DMS153 (cell line): ENCODE results near the gene HIC1.

Experiments
- DNase-seq: peaks from one replicate; lab custom pipeline; 2025; lab: John Stamatoyannopoulos, UW

Gene HIC1

DNA sequence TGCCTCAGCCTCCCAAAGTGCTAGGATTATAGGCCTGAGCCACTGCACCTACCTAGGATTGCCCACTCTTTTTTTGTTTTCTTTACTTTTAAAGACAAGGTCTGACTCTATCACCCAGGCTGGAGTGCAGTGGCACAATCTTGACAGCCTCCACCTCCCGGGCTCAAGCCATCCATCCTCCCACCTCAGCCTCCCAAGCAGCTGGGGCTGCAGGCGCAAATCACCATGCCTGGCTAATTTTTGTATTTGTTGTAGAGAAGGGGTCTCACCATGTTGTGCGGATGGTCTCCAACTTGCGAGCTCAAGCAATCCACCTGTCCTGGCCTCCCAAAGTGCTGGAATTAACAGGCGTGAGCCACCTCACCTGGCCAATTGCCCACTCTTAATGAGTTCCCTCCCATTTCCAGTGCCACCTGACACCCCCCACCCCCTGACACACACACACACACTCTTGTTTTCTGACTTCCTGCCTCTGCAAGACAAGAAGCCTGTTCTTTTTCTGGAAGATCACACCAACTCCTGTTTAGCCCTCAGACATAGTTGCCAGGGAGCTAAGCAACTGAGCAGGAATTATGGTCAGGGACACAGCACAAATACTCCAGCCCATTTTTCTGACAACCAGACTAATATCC lies 10.5 kb upstream of the HIC1 start:
- DNase-seq = no peak

DNA sequence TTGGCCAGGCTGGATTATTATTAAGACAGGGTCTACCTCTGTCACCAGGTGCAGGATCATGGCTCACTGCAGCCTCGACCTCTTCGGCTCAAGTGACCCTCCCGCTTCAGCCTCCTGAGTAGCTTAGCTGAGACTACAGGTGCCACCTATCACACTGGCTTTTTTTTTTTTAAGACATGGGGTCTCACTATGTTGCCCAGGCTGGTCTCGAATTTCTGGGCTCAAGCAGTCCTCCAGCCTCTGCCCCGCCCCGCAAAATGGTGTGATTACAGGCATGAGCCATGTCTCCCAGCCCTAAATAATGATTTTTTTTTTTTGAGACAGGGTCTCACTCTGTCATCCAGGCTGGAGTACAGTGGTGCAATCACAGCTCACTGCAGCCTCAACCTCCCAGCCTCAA lies 7.3 kb upstream of the HIC1 start:
- no peak for DNase-seq

DNA sequence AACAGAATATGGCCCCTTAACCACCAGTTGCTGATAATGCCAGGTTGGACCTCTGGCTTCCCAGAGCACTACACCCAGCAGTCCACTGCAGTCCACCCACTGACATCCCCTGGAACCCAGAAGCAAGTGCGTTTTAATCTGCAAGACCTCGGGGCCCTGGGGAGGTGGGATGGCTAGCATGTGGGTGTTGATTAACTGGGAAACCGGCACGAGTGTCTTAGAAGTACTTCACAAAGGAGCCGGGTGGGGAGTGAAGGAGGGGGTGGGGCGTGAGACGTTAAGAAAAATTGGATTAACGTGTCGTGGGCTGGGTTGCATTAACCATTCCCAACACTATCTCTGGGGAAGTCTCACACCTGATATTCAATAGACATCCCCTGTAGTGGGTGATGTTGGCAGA lies 6.1 kb upstream of the HIC1 start:
- no peak for DNase-seq

DNA sequence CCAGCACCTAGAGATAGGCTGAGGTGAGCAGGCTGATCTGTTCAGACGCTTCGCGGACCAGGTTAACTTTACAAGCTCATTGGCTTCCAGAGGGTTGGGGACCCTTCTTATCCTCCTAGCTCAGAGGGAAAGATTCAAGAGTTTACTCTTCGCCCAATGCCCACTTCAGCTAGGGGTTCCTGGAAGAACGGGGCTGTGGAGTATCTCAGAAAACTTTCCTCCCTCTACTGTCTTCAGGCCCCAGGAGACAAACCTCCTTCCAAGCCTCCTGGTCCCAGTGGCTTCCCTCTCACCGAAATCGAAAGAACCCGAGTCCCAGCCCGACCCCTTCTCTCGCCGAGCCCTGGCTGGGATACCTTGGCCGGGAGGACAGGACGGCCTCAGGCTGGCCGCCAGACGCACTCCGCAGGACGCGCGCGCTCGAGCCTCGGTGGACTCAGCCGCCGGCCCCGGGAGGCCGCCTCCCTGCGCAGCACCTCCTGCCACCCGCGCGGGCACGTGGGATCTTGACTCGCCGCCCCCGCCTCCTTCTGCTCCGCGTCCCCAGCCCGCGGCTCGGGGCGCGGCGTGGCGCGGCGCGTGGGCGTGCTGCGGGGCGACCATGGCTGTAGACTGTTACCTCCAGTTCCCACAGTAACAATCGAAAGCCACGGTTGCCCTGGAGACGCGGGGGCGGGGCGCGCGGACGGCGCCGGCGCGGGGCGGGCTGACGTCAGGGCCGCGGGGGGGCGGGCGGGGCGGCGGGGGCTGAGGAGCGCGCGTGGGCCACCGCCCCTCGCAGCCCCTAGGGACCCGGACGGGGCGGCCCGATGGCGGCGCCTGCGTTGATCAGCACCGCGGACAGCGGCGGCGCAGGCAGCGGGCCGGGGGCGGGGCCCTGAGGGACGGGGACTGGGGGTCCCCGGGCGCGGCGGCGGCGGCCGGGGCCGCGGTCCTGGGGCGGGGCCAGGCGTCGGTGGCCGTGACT lies 5.3 kb upstream of the HIC1 start:
- DNase-seq = no peak

DNA sequence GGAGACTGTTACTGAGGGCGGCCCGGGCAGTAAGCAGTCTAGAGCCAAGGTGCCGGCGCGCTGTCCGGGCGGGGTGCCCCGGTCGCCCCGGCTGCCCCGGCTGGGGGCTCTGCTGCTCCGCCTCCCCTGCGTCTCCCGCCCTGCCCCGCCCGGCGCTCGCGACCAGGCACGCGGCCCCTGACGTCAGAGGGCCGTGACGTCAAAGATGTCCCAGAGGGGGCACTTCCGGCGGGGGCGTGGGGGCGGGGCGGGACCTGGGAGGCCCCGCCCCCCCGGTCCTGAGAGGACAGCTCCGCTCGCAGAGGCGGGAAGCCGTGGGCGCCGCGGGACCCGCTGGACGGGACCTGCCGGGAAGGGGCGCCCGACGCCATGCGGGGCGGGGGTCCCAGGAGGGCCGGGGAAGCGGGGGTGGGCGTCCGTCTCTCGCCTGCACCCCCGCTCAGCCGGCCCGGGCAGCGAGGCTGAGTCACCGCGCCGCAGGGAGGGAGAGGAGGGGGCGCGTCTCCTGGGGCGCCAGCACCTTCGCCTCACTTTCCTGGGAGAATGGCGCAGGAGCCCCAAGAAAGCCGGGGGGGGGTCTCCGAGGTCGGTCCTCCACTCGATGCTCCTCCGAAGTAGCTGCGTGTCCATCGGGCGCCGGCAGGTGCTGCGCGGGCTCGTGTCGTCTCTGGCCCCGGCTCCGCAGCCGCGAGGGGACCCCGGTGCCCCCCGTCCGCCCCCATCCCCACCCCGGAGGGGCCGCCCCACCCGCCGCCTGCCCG lies 4.4 kb upstream of the HIC1 start:
- DNase-seq = peak; percentile 21

DNA sequence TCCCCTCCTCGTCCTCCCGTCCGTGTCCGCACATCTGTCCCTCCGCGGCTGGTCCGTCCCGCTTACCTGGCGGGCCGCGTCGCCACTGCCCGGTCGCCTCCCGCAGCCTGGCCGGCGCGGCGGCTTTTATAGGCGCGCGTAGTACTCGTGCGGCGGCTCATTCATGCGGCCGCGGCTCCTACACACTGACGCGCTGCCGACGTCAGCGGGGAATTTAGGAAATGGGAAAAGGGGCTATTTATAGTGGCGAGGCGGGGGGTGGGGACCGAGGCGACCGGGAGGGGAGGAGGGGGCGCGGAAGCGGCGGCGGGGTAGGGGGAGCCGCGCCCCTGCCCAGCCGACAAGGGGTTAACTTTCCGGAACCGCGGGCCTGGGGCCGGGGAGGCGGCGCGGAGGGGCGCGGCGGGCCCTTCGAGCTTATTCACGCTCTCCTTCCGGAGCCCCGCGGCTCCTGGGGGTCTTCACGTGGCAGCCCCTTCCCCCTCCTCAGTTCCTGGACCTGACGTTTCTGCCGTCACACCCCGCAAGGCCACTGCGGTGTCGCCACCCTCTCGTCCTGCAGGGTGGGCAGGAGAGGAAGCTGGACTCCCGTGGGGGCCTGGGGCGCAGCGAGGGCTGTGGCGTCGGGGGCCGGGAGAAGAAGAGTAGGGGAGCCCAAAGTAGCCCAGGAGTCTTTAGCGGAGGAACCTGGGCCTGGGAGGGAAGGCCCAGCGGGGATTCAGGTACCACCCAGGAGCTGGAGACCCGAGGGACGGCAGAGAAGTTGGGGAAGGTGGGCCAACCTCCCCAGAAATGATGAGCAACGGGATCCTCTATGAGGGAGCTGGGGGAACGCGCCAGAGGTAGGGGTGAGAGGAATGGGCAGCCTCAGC lies 3.6 kb upstream of the HIC1 start:
- no peak for DNase-seq

DNA sequence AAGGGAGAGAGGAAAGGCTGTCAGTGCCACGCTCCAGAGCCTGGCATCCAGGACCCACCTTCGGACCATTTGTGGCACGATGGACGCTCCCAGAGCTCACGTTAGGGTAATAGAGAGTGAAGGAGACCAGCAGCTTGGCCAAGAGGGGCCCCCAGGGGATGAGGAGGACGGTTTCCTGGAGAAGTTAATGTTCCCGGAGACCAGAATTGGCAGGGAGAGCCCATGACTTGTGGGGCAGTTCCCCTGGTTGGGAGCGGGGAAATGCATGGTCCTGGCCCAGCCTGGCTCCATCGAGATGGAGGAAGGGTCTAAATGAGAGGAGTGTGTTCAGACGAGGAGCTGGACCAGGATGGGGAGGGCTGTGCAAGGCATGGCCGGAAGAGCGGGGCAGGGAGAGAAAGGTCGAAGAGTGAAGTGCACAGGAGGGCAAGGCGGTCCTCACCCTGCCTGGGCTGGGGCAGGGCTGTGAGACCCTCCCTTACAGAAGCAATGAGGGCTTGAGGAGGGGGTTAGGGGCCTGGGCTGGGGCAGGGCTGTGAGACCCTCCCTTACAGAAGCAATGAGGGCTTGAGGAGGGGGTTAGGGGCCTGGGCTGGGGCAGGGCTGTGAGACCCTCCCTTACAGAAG lies 2.9 kb upstream of the HIC1 start:
- no peak for DNase-seq

DNA sequence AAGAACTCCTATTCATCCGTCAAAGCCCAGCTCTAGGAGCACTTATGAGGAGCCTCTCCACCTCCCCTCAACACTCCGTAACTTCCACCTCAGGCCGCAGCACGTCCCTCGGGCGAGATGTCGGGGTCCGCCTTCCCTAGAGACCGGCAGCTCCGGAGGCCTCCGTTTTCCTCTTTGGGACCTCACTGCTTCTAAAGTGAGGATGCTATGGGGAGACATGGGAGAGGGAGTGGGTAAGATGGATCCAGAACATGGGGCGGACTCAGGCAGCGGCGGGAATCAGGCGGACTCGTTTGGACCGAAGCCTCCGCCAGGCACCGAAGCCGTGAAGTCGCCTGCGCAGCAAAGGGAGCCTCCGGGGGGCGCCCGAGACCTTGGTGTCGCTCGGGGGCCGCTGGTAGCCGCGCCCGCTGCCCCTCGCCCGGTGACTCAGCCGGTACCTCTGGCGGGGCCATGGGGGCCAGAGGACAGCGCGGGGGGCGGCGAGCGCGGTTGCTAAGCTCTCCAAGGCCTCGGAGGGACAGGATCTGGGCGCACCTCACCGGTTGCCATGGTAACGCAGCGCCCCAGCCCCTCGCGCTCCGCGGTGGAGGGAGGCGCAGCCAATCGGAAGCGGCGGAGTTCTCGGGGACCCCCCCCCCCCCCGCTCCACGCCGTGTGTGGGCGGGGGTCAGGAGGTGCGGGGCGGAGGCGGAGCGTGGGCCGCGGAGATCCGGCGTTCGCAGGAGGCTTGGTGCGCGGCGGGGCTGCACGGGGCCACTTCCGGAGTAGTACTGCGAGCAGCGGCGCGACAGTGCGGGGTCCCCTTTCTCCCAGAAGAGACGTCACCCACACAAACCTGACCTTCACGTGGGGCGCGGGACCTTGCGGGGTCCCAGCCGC lies 1.3 kb upstream of the HIC1 start:
- DNase-seq = no peak

DNA sequence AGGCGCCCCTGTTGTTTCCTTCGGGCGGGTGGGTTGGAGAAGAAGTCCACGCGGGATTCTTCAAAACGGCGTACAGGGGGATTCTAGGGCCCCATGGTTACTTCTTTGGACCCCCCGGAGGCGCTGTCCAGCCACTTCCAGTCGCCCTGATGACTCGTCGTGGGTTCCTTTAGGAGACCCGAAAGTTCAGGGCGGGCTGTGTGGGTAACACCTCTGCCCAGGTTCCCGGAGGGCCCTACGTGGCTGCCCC lies 716 bp upstream of the HIC1 start:
- DNase-seq = no peak

DNA sequence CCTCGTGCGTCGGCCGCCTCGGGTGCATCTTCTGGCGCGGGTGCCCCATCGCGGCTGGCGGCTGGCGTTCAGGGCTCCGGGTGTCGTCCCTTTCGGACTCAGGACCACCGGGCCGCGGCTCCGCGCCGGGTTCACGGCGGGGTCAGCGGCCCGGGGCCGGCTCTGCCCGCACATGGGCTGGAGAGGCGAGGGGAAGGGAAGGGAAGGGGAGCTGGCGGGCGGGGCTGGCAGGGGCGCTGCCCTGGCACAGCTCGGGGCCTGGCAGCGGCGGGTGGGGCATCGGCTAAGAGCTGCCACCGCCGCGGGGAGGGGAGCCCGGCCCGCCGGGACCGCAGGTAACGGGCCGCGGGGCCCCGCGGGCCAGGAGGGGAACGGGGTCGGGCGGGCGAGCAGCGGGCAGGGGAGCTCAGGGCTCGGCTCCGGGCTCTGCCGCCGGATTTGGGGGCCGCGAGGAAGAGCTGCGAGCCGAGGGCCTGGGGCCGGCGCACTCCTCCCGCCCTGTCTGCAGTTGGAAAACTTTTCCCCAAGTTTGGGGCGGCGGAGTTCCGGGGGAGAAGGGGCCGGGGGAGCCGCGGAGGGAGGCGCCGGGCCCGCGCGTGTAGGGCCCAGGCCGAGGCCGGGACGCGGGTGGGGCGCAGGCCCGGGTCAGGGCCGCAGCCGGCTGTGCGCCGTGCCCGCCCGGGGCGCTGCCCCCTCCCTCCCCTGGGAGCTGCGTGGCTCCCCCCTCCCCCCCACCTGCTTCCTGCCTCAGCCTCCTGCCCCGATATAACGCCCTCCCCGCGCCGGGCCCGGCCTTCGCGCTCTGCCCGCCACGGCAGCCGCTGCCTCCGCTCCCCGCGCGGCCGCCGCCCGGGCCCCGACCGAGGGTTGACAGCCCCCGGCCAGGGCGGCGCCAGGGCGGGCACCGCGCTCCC lies 646 bp downstream of the HIC1 start:
- DNase-seq = no peak

DNA sequence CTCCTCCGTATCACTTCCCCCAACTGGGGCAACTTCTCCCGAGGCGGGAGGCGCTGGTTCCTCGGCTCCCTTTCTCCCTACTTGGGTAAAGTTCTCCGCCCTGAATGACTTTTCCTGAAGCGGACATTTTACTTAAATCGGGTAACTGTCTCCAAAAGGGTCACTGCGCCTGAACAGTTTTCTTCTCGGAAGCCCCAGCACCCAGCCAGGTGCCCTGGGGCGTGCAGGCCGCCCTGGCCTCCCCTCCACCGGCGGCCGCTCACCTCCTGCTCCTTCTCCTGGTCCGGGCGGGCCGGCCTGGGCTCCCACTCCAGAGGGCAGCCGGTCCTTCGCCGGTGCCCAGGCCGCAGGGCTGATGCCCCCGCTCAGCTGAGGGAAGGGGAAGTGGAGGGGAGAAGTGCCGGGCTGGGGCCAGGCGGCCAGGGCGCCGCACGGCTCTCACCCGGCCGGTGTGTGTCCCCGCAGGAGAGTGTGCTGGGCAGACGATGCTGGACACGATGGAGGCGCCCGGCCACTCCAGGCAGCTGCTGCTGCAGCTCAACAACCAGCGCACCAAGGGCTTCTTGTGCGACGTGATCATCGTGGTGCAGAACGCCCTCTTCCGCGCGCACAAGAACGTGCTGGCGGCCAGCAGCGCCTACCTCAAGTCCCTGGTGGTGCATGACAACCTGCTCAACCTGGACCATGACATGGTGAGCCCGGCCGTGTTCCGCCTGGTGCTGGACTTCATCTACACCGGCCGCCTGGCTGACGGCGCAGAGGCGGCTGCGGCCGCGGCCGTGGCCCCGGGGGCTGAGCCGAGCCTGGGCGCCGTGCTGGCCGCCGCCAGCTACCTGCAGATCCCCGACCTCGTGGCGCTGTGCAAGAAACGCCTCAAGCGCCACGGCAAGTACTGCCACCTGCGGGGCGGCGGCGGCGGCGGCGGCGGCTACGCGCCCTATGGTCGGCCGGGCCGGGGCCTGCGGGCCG lies 1.6 kb downstream of the HIC1 start:
- DNase-seq = no peak

DNA sequence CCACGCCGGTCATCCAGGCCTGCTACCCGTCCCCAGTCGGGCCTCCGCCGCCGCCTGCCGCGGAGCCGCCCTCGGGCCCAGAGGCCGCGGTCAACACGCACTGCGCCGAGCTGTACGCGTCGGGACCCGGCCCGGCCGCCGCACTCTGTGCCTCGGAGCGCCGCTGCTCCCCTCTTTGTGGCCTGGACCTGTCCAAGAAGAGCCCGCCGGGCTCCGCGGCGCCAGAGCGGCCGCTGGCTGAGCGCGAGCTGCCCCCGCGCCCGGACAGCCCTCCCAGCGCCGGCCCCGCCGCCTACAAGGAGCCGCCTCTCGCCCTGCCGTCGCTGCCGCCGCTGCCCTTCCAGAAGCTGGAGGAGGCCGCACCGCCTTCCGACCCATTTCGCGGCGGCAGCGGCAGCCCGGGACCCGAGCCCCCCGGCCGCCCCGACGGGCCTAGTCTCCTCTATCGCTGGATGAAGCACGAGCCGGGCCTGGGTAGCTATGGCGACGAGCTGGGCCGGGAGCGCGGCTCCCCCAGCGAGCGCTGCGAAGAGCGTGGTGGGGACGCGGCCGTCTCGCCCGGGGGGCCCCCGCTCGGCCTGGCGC lies 2.4 kb downstream of the HIC1 start:
- DNase-seq = no peak

DNA sequence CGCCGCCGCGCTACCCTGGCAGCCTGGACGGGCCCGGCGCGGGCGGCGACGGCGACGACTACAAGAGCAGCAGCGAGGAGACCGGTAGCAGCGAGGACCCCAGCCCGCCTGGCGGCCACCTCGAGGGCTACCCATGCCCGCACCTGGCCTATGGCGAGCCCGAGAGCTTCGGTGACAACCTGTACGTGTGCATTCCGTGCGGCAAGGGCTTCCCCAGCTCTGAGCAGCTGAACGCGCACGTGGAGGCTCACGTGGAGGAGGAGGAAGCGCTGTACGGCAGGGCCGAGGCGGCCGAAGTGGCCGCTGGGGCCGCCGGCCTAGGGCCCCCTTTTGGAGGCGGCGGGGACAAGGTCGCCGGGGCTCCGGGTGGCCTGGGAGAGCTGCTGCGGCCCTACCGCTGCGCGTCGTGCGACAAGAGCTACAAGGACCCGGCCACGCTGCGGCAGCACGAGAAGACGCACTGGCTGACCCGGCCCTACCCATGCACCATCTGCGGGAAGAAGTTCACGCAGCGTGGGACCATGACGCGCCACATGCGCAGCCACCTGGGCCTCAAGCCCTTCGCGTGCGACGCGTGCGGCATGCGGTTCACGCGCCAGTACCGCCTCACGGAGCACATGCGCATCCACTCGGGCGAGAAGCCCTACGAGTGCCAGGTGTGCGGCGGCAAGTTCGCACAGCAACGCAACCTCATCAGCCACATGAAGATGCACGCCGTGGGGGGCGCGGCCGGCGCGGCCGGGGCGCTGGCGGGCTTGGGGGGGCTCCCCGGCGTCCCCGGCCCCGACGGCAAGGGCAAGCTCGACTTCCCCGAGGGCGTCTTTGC lies 3.1 kb downstream of the HIC1 start:
- DNase-seq = no peak

DNA sequence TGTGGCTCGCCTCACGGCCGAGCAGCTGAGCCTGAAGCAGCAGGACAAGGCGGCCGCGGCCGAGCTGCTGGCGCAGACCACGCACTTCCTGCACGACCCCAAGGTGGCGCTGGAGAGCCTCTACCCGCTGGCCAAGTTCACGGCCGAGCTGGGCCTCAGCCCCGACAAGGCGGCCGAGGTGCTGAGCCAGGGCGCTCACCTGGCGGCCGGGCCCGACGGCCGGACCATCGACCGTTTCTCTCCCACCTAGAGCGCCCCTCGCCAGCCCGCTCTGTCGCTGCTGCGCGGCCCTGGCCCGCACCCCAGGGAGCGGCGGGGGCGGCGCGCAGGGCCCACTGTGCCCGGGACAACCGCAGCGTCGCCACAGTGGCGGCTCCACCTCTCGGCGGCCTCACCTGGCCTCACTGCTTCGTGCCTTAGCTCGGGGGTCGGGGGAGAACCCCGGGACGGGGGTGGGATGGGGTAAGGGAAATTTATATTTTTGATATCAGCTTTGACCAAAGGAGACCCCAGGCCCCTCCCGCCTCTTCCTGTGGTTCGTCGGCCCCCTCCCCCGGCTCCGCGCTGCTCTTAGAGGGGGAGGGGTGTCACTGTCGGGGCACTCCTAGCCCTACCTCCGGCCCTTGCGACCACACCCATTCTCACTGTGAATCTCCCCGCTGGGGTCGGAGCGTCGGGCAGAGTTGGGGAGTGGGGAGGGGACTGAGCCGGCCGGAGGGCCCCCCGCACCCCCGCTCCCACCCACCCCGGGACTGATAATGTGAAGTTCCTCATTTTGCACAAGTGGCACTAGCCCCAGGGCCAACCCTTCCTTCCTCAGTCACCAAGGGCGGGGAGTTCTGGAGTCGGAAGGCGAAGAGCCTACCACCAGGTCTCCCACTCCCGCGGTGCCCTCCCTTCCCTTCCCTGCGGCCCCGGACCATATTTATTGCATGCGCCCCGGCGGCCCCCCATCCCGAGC lies 4.0 kb downstream of the HIC1 start:
- no peak for DNase-seq

DNA sequence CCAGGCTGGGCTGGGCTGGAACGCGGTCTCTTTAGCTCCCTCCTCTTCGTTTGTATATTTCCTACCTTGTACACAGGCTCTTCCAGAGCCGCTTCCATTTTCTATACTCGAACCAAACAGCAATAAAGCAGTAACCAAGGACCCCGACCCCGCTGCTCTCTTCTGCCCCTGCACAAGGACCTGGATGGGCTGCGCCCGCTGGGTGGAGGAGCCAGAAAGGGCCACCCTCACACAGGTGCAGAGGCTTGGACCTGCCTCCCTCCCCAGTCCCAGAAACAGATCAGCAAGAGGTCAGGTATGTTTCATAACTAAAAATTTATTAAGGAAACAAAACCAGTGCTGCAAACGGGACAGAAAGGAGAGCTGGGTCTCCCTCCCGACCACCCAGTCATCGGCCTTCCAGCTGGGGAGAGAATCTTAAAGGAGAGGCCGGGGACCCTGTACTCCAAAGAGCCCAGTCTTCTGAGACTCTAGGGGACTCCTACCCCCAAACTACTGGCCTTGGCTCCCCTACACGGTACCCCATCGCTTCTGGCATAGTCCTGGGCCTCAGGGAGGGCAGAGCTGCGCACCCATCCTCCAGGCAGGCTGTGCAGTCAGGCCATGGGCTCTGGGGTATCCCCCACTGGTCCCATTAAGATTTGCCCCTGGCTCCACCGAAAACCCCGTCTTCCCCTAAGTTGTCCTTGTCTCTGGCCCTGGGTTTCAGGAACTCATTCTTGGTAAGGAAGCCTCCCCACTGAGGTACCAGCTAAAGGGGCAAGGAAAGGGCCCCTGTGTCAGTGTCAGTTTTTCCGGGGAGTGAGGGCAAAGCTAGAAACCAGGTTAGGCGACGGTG lies 4.9 kb downstream of the HIC1 start:
- DNase-seq = no peak
